Measurements from ENCODE around the gene MYCL.
A peak's percentile ranks its signal among the peaks of the same experiment; 100 is the strongest.

Gene MYCL

DNA sequence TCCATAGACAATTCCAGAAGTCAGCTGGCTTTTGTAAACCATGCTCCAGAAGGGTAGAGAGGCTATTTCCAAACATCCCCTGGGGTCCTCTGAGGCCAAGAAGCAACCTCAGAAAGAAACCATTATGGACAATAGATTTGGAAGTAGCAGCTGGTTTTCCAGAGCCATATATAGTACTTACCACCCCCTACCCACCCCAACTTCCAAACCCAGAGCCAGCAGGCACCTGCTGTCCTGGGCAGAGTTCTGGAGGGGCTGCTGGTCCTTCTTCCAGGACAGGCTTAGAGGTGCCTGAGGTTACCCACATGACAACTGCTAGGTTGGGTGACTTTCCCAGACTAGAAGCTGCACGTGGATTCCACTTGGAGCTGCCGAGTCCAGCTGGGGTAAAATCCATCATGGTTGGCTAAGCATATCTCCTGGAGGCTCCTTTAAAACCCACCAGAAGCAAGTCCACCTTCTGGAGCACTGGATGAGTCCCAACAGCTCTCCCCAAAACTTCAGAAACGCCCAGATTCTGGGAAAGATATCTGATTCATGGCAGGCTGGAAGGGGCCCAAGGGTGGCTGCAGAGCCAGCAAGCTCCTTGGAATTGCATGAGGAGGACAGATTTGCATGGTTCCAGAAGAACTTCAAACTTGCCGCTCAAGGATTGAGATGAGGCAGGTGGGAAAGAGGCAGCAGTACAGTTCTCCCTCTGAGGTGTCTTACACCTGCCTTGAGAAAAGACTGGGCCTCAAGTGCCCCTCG lies 5.8 kb downstream of the MYCL start:
- Histone ChIP-seq H3K36me3 (no peaks in the 10 kb centered on the region), H3K27ac (peak overlapping the region; percentile 66), H3K4me3 (ENCODE audit: low read depth, low read length) (no peak overlapping the region), H3K9me3 (ENCODE audit: severe bottlenecking) (no peaks in the 10 kb centered on the region), H3K27me3 (ENCODE audit: insufficient read depth, low read depth, severe bottlenecking) (no peaks in the 10 kb centered on the region)
- DNase-seq = no peak
- TF ChIP-seq, protein P1, sequence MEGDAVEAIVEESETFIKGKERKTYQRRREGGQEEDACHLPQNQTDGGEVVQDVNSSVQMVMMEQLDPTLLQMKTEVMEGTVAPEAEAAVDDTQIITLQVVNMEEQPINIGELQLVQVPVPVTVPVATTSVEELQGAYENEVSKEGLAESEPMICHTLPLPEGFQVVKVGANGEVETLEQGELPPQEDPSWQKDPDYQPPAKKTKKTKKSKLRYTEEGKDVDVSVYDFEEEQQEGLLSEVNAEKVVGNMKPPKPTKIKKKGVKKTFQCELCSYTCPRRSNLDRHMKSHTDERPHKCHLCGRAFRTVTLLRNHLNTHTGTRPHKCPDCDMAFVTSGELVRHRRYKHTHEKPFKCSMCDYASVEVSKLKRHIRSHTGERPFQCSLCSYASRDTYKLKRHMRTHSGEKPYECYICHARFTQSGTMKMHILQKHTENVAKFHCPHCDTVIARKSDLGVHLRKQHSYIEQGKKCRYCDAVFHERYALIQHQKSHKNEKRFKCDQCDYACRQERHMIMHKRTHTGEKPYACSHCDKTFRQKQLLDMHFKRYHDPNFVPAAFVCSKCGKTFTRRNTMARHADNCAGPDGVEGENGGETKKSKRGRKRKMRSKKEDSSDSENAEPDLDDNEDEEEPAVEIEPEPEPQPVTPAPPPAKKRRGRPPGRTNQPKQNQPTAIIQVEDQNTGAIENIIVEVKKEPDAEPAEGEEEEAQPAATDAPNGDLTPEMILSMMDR (IDR thresholded peaks at IDR 0.05; ENCODE audit: low read depth, low read length) = no peak

DNA sequence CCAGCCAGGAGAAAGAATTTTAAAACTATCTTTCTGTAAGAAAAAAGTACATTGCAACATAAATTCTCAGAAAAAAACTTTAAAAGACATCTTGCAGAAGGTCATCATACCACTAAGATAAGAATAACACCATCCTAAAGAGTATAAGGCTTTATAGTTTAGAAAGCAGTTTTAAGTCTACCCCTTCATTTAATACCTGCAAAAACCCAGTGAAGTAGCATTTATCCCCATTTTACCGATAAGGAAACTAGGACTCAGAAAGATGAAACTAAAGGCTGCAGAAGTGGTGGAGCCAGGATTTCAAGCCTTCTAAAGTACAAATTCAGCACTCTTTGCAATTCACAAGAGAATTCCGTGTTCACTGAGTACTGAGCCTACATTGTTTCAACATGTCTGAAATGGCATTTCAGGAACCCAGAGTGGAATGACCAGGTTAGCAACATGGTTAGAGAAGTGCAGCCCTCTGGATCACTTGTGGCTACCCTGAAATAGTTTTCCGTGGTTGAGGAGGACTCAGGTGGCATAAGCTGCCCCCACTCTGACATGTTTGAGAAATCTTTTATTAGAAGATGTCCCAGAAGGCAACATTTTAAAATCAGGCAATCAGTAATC lies 6.7 kb downstream of the MYCL start:
- Histone ChIP-seq H3K27ac (no peak overlapping the region), H3K9me3 (ENCODE audit: severe bottlenecking) (no peaks in the 10 kb centered on the region), H3K4me3 (ENCODE audit: low read depth, low read length) (no peak overlapping the region), H3K36me3 (no peaks in the 10 kb centered on the region), H3K27me3 (ENCODE audit: insufficient read depth, low read depth, severe bottlenecking) (no peaks in the 10 kb centered on the region)
- TF ChIP-seq, protein P1 (IDR thresholded peaks at IDR 0.05; ENCODE audit: low read depth, low read length) = no peak
- DNase-seq = no peak

DNA sequence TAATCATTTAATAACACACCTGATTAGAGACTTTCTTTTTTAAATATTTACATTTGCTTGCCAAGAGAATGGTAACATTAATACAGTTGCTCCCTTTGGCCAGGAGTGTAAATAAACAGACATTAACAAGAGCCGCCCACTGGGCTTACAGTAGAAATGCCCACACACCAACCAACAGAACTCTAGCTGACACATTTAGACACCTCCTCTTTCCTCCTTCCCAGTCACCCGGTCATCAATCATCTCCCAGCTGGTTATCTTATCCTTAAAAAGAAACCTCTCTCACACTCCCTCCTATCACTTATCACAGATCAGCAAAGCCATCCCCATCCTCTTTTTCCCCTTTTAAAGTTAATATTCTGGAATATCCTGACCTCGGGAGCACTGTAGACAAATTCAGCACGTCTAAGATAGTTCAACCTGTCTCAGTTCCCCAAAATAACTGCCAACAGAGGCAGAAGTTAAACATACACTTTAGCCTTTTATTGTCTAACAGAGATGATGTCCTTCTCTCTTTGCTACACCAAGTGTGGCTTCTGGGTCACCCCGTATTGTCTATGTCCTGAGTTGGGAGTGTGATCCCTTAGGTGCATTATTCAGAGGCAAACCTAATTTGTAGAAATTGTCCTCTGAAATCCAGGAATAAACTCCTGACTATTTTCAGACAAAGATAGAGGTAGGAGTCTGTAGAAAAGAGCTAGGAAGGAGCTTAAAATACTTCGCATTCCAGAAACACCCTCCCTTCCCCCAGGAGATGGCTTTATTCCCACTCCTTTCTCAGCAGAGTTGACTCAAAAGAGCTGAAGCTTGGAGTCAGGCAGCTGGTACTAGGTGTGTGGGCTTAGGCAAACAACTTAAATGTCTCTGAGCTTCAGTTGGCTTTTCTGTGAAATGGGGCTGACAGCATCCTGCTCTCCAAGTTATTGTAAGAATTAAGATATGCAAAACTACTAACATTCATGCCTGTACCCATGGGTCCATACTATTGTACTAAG lies 8.8 kb downstream of the MYCL start:
- no peak overlapping the region for H3K4me3 ChIP-seq (ENCODE audit: low read depth, low read length)

DNA sequence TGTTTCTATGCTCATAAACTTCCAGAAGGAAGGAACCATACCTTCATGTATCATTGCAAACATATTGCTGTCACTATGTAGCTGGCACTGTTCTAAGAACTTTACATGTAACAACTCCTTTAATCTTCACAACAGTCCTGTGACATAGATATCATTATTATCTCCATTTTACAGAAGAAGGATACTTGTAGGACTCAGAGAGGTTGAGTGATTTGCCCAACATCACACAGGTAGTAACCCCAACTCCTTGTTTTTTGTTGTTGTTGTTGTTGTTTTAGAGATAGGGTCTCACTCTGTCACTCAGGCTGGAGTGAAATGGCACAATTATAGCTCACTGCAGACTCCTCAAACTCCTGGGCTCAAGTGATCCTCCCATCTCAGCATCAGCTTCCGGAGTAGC lies 10.8 kb downstream of the MYCL start:
- no peaks in the 10 kb centered on the region for H3K27me3 ChIP-seq (ENCODE audit: insufficient read depth, low read depth, severe bottlenecking)
- TF ChIP-seq, protein P1 (IDR thresholded peaks at IDR 0.05; ENCODE audit: low read depth, low read length) = no peak
- no peaks in the 10 kb centered on the region for H3K9me3 ChIP-seq (ENCODE audit: severe bottlenecking)
- no peak for DNase-seq
- no peak overlapping the region for H3K27ac ChIP-seq
- no peaks in the 10 kb centered on the region for H3K36me3 ChIP-seq
- H3K4me3 ChIP-seq (ENCODE audit: low read depth, low read length) = no peak overlapping the region

More for the DNA sequence above, 8.8 kb downstream of the MYCL start:
- Histone ChIP-seq H3K27ac (no peak overlapping the region), H3K36me3 (no peaks in the 10 kb centered on the region), H3K9me3 (ENCODE audit: severe bottlenecking) (no peaks in the 10 kb centered on the region), H3K27me3 (ENCODE audit: insufficient read depth, low read depth, severe bottlenecking) (no peaks in the 10 kb centered on the region)
- TF ChIP-seq, protein P1 (IDR thresholded peaks at IDR 0.05; ENCODE audit: low read depth, low read length) = no peak
- DNase-seq = no peak

DNA sequence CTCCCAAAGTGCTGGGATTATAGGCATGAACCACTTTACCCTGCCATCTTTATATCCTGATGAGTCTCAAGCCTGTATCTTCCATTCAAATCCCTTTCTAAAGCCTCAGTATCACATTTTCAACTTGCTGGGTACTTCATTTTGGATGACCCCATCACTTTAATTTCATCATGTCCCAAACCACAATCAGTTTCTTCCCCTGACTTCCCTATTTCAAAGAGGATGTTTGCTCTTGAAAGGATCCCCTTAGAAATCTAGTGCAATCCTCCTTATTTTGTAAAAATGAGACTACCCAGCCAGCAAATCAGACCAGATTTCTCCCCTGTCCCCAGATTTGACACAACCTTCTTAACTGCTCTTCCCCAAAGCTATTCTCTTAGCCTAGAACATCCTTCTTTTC lies 11.4 kb downstream of the MYCL start:
- DNase-seq = no peak
- H3K4me3 ChIP-seq (ENCODE audit: low read depth, low read length) = no peak overlapping the region
- no peaks in the 10 kb centered on the region for H3K27me3 ChIP-seq (ENCODE audit: insufficient read depth, low read depth, severe bottlenecking)
- no peaks in the 10 kb centered on the region for H3K9me3 ChIP-seq (ENCODE audit: severe bottlenecking)
- H3K36me3 ChIP-seq = no peaks in the 10 kb centered on the region
- H3K27ac ChIP-seq = no peak overlapping the region
- TF ChIP-seq, protein P1 (IDR thresholded peaks at IDR 0.05; ENCODE audit: low read depth, low read length) = no peak

All from WERI-Rb-1 (cell line).